HepG2 (cell line): ENCODE measurements around the gene IFT52. TPM values are rescaled to one million over a fixed set of nuclear protein-coding genes. Genes with fewer than 3 reads are reported as not detected.

Source experiments
- ERF ChIP-seq: IDR thresholded peaks from 2 replicates; pipeline ENCODE4 v1.6.1; 2018; ENCODE audit warnings: missing biosample characterization, missing genetic modification reagents
- GATAD1 ChIP-seq: IDR thresholded peaks from 2 replicates; pipeline ENCODE4 v1.6.1; 2016; ENCODE audit warnings: missing genetic modification reagents, missing compliant biosample characterization
- HMGXB4 ChIP-seq, 2 experiments: sonication (generic) in 1 of 2; formaldehyde crosslinking in 1 of 2; IDR thresholded peaks; 2 replicates each; pipeline versions ENCODE4 v1.4.0 to v1.6.1; 2018 to 2020; ENCODE audit warnings: missing genetic modification reagents in 2 of 2, borderline replicate concordance in 1 of 2, low read depth in 1 of 2, mild to moderate bottlenecking in 1 of 2, missing biosample characterization in 1 of 2
- KAT7 ChIP-seq: IDR thresholded peaks from 2 replicates; pipeline ENCODE4 v1.6.1; 2018; ENCODE audit warnings: borderline replicate concordance, missing compliant biosample characterization
- NR2F6 ChIP-seq, 2 experiments: IDR thresholded peaks; 2 replicates each; pipeline ENCODE4 v1.6.1; 2016; ENCODE audit warnings: antibody characterized with exemption in 1 of 2, mild to moderate bottlenecking in 1 of 2
- PAWR ChIP-seq: sonication (generic); formaldehyde crosslinking; IDR thresholded peaks from 2 replicates; pipeline ENCODE4 v1.4.0; 2020; ENCODE audit warnings: missing genetic modification reagents, mild to moderate bottlenecking, borderline replicate concordance
- PREB ChIP-seq: sonication (generic); formaldehyde crosslinking; IDR thresholded peaks from 2 replicates; pipeline ENCODE4 v1.4.0; 2020; ENCODE audit warnings: missing genetic modification reagents
- REL ChIP-seq: sonication (generic); formaldehyde crosslinking; conservative IDR thresholded peaks from 2 replicates; pipeline ENCODE4 v1.8.0; 2022; ENCODE audit warnings: mild to moderate bottlenecking, missing genetic modification reagents, moderate library complexity
- RFX1 ChIP-seq: fragments of 450-650 bp; IDR thresholded peaks from 2 replicates; pipeline ENCODE4 v1.6.1; 2017
- SOX13 ChIP-seq, 3 experiments: fragments of 450-650 bp in 1 of 3; sonication (generic) in 1 of 3; formaldehyde crosslinking in 1 of 3; IDR thresholded peaks in 2 of 3; conservative IDR thresholded peaks in 1 of 3; 2 replicates each; pipeline versions ENCODE4 v1.5.0 to v1.6.1; 2016 to 2020; ENCODE audit warnings: antibody characterized with exemption in 1 of 3, mild to moderate bottlenecking in 1 of 3, missing compliant biosample characterization in 1 of 3, missing genetic modification reagents in 1 of 3, moderate library complexity in 1 of 3
- ZBED4 ChIP-seq: sonication (generic); formaldehyde crosslinking; IDR thresholded peaks from 2 replicates; pipeline ENCODE4 v1.4.0; 2020; ENCODE audit warnings: missing genetic modification reagents, borderline replicate concordance
- ZBTB8A ChIP-seq: sonication (generic); formaldehyde crosslinking; IDR thresholded peaks from 2 replicates; pipeline ENCODE4 v1.4.0; 2020; ENCODE audit warnings: mild to moderate bottlenecking, low read depth, missing genetic modification reagents, borderline replicate concordance
- ZFAT ChIP-seq: sonication (generic); formaldehyde crosslinking; conservative IDR thresholded peaks from 2 replicates; pipeline ENCODE4 v1.8.1; 2023; ENCODE audit warnings: missing genetic modification reagents, inconsistent platforms
- ZNF101 ChIP-seq: sonication (generic); formaldehyde crosslinking; IDR thresholded peaks from 2 replicates; pipeline ENCODE4 v1.4.0; 2020; ENCODE audit warnings: mild to moderate bottlenecking, low read depth, missing genetic modification reagents, borderline replicate concordance
- ZNF121 ChIP-seq: sonication (generic); formaldehyde crosslinking; IDR thresholded peaks from 2 replicates; pipeline ENCODE4 v1.5.0; 2020; ENCODE audit warnings: mild to moderate bottlenecking, missing genetic modification reagents
- ZNF263 ChIP-seq: sonication (generic); formaldehyde crosslinking; IDR thresholded peaks from 2 replicates; pipeline ENCODE4 v1.4.0; 2020; ENCODE audit warnings: missing genetic modification reagents
- ZNF552 ChIP-seq: sonication (generic); formaldehyde crosslinking; IDR thresholded peaks from 2 replicates; pipeline ENCODE4 v1.9.0; 2022; ENCODE audit warnings: missing genetic modification reagents, mild to moderate bottlenecking, borderline replicate concordance
- ZNF563 ChIP-seq: sonication (generic); formaldehyde crosslinking; IDR thresholded peaks from 2 replicates; pipeline ENCODE4 v1.8.0; 2022; ENCODE audit warnings: mild to moderate bottlenecking, moderate library complexity, missing genetic modification reagents
- ZNF782 ChIP-seq: sonication (generic); formaldehyde crosslinking; IDR thresholded peaks from 2 replicates; pipeline ENCODE4 v1.4.0; 2020; ENCODE audit warnings: missing genetic modification reagents, mild to moderate bottlenecking, borderline replicate concordance
- ZNF841 ChIP-seq: sonication (generic); formaldehyde crosslinking; IDR thresholded peaks from 2 replicates; pipeline ENCODE4 v1.8.1; 2023; ENCODE audit warnings: missing genetic modification reagents, borderline replicate concordance
- ZNF878 ChIP-seq: sonication (generic); formaldehyde crosslinking; IDR thresholded peaks from 2 replicates; pipeline ENCODE4 v1.8.1; 2023; ENCODE audit warnings: mild to moderate bottlenecking, missing genetic modification reagents, moderate library complexity
- ZSCAN9 ChIP-seq: IDR thresholded peaks from 2 replicates; pipeline ENCODE4 v1.6.1; 2016; ENCODE audit warnings: borderline replicate concordance
- ZZZ3 ChIP-seq: sonication (generic); formaldehyde crosslinking; IDR thresholded peaks from 2 replicates; pipeline ENCODE4 v1.4.0; 2020; ENCODE audit warnings: missing genetic modification reagents, mild to moderate bottlenecking, borderline replicate concordance
- polyA plus RNA-seq, 8 experiments: library from polyadenylated mRNA; depleted of rRNA in 3 of 8; stranded (reverse) in 7 of 8; unstranded in 1 of 8; fragments of >200 nt; fragmentation: Illumina TruSeq in 4 of 8; extraction: Trizol in 4 of 8; gene quantifications; 2 replicates each; pipeline versions ENCODE4 v1.2.1 to v1.2.3, GENCODE V29; 2011 to 2016; ENCODE audit warnings: low read depth in 4 of 8, missing spikeins in 1 of 8, mixed read lengths in 1 of 8; ENCODE audit not compliant: insufficient read depth in 1 of 8
- total RNA-seq, 5 experiments: library from RNA; depleted of rRNA; stranded (reverse); fragments of >200 nt; fragmentation: Illumina TruSeq; extraction: Trizol; gene quantifications; 2 replicates each; pipeline ENCODE4 v1.2.3, GENCODE V29; 2016; ENCODE audit warnings: low read depth in 1 of 5

The IFT52 gene
- total and polyA plus RNA-seq, 2 of the 13 experiments (the other 11 are each of a cell fraction or from before 2014, with no cell fraction given), result 48.0 to 64.0 TPM

- TF ChIP-seq ZNF841 (CRISPR knock-in tag) (no peak), ZZZ3 (CRISPR knock-in tag) (no peak), ZNF263 (CRISPR knock-in tag) (no peak), HMGXB4 (CRISPR knock-in tag; IDR thresholded peaks at IDR 0.05; ENCODE audit: borderline replicate concordance in 1 of 2, low read depth in 1 of 2) (no peak), ZNF552 (CRISPR knock-in tag) (no peak), ZFAT (CRISPR knock-in tag) (no peak), NR2F6 (IDR thresholded peaks at IDR 0.05) (0 out of 2 replicates have a peak, but pooled peaks have one; percentile 13), NR2F6 (CRISPR knock-in tag; IDR thresholded peaks at IDR 0.05) (0 out of 2 replicates have a peak, but pooled peaks have one; percentile 14), ZNF563 (0 out of 2 replicates have a peak, but pooled peaks have one; percentile 50), ZNF121 (no peak), RFX1 (no peak), ZNF101 (no peak), SOX13 (IDR thresholded peaks at IDR 0.05) (no peak), SOX13 (CRISPR knock-in tag; conservative IDR thresholded peaks at IDR 0.05 in 1 of 2, IDR thresholded peaks at IDR 0.05 in 1 of 2) (peak in 1 of 2 experiments; percentile 45; a peak in 1 of 4 replicates), ZNF878 (CRISPR knock-in tag) (no peak), ZNF782 (no peak), PAWR (CRISPR knock-in tag) (no peak), GATAD1 (CRISPR knock-in tag) (no peak), KAT7 (CRISPR knock-in tag) (no peak), ZSCAN9 (CRISPR knock-in tag) (0 out of 2 replicates have a peak, but pooled peaks have one; percentile 73), PREB (CRISPR knock-in tag) (no peak), ZBED4 (CRISPR knock-in tag) (no peak), ERF (CRISPR knock-in tag) (no peak; the same call in 1 of the 2 replicates), REL (CRISPR knock-in tag) (no peak), ZBTB8A (CRISPR knock-in tag) (no peak)
Observed at GRCh38 chr20:43583982-43584432, 6.7 kb upstream of the IFT52 start (continued).
